DOHH2 (cell line): ENCODE measurements around the gene ADAMTS7.

Experiments
- EZH2phosphoT487 ChIP-seq: fragments of 200-600 bp; sonication (generic); IDR thresholded peaks from 2 replicates; pipeline ENCODE4 v1.6.1; 2017; ENCODE audit warnings: borderline replicate concordance, mild to moderate bottlenecking, antibody characterized with exemption, low read length, moderate library complexity, mixed read lengths
- TF ChIP-seq, protein P1 (sequence below): fragments of 200-600 bp; sonication (generic); IDR thresholded peaks from one replicate; pipeline ENCODE4 v1.5.1; 2014; ENCODE audit warnings: antibody characterized with exemption, mild to moderate bottlenecking, low read depth, low read length; ENCODE audit not compliant: poor library complexity, severe bottlenecking

DNA sequence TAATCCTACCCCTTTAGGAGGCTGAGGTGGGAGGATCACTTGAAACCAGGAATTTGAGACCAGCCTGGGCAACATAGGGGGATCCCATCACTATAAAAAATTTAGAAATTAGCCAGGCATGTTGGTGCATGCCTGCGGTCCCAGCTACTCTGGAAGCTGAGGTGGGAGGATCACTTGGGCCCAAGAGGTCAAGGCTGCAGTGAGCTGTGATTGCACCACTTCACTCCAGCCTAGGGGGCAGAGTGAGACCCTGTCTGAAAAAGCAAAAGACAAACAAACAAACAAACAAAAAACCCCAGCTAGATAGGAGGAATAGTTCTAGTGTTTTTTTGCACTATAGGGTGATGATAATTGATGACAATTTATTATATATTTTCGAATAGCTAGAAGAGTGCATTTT lies 99.6 kb downstream of the ADAMTS7 start:
- TF ChIP-seq, protein P1, sequence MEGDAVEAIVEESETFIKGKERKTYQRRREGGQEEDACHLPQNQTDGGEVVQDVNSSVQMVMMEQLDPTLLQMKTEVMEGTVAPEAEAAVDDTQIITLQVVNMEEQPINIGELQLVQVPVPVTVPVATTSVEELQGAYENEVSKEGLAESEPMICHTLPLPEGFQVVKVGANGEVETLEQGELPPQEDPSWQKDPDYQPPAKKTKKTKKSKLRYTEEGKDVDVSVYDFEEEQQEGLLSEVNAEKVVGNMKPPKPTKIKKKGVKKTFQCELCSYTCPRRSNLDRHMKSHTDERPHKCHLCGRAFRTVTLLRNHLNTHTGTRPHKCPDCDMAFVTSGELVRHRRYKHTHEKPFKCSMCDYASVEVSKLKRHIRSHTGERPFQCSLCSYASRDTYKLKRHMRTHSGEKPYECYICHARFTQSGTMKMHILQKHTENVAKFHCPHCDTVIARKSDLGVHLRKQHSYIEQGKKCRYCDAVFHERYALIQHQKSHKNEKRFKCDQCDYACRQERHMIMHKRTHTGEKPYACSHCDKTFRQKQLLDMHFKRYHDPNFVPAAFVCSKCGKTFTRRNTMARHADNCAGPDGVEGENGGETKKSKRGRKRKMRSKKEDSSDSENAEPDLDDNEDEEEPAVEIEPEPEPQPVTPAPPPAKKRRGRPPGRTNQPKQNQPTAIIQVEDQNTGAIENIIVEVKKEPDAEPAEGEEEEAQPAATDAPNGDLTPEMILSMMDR, result no peak
- no peak for TF ChIP-seq EZH2phosphoT487
